ENCODE data around the gene CABP4. TPM values are rescaled to one million over a fixed set of nuclear protein-coding genes. Genes with fewer than 3 reads are reported as not detected.

The CABP4 gene
- total RNA-seq, 1 donor: not detected

- no peak for TF ChIP-seq CTCF (IDR thresholded peaks at IDR 0.05; ENCODE audit: insufficient read depth, low read length)
- H3K4me3 ChIP-seq (ENCODE audit: low read depth, low read length): no peak overlapping the region
- no peak for DNase-seq (ENCODE audit: low read depth)
Observed at GRCh38 chr11:67493548-67494370, 38.6 kb downstream of the CABP4 start.

GRCh38 chr11:67494371-67495233 is 39.4 kb downstream of the CABP4 start:
- TF ChIP-seq CTCF (IDR thresholded peaks at IDR 0.05; ENCODE audit: insufficient read depth, low read length): no peak

GRCh38 chr11:67495234-67496005 is 40.3 kb downstream of the CABP4 start:
- DNase-seq (ENCODE audit: low read depth): no peak
- H3K4me3 ChIP-seq (ENCODE audit: low read depth, low read length): no peak overlapping the region
- TF ChIP-seq CTCF (IDR thresholded peaks at IDR 0.05; ENCODE audit: insufficient read depth, low read length): no peak

More at GRCh38 chr11:67494371-67495233, 39.4 kb downstream of the CABP4 start:
- H3K4me3 ChIP-seq (ENCODE audit: low read depth, low read length): no peak overlapping the region
- DNase-seq (ENCODE audit: low read depth): no peak

- no peak for DNase-seq (ENCODE audit: low read depth)
- no peak for TF ChIP-seq CTCF (IDR thresholded peaks at IDR 0.05; ENCODE audit: insufficient read depth, low read length)
- no peak overlapping the region for H3K4me3 ChIP-seq (ENCODE audit: low read depth, low read length)
Observed at GRCh38 chr11:67496113-67496512, 41.0 kb downstream of the CABP4 start.

GRCh38 chr11:67497656-67498291 is 42.6 kb downstream of the CABP4 start:
- H3K4me3 ChIP-seq (ENCODE audit: low read depth, low read length): no peak overlapping the region
- TF ChIP-seq CTCF (IDR thresholded peaks at IDR 0.05; ENCODE audit: insufficient read depth, low read length): no peak
- no peak for DNase-seq (ENCODE audit: low read depth)

GRCh38 chr11:67498544-67498972 is 43.4 kb downstream of the CABP4 start:
- no peak for DNase-seq (ENCODE audit: low read depth)
- no peak overlapping the region for H3K4me3 ChIP-seq (ENCODE audit: low read depth, low read length)
- no peak for TF ChIP-seq CTCF (IDR thresholded peaks at IDR 0.05; ENCODE audit: insufficient read depth, low read length)

Data from fibroblast of the aortic adventitia (primary cell).